GM12875 (cell line): Measurements from ENCODE around the gene CACNA1D.

Experiments
- H3K4me3 ChIP-seq: one replicate; pipeline ENCODE4 v1.5.1; 2011; ENCODE audit warnings: low read depth, low read length, control low read depth
- CTCF ChIP-seq: IDR thresholded peaks from 2 replicates; pipeline ENCODE4 v1.5.1; 2011; ENCODE audit warnings: low read depth, mild to moderate bottlenecking, control low read depth, inconsistent platforms, low read length, moderate library complexity, borderline replicate concordance; ENCODE audit not compliant: insufficient read depth

The CACNA1D gene

DNA sequence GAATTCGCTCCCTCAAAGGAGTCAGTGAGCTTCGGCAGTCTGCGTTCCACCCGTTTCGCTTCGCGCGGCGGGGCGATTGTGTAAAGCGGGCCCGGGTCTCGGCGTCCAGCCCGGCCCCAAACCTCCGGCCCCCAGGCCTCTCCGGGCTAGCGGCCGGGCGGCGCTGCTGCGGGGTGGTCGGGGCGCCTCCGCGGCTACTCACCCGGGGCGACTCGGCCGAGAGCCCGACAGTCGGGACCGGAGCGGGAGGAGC lies 351.4 kb downstream of the CACNA1D start:
- TF ChIP-seq CTCF = no peak
- H3K4me3 ChIP-seq = peak overlapping the region; percentile 66

DNA sequence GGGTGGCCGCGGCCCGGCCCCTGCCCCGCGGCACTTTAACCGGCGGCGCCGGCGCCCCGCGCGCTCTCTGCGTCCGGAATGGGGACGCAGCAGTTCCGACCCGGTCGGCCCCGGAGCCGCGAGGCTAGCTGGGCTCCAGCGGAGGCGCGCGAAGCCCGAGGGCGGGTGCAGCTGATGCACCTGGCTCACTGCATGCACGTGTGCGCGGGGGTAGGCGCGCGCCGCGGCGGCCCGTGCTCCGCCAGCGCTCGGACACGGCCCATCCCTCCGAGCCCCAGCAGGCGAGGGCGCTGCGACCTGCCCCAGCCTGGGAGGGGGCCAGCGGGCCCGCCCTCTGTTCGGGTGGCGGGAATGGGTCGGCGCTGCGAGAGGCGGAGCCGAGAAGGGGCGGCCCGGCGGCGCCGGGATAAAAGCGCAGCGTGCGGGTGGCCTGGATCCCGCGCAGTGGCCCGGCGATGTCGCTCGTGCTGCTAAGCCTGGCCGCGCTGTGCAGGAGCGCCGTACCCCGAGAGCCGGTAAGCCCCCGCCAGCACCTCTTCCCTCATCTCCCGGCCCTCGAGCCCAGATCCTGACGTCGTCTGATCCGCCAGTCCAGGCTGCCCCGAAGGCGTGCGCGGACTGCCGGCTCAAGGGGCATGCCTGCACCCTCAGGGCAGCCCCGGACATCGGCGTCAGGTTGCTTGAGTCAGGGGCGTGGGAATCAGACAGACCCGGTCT lies 351.9 kb downstream of the CACNA1D start, which contains the start of the genes CHDH and IL17RB:
Gene CHDH (minus strand): TSS at position 286 of the 717 bp plus-strand sequence. CDS start 22,411 bp downstream, outside the sequence.
Gene IL17RB (plus strand): TSS at position 435 of the 717 bp plus-strand sequence. CDS start 21 bp downstream, at position 456.
- TF ChIP-seq CTCF = no peak
- H3K4me3 ChIP-seq = peak within 1 kb of the TSS; percentile 66

GRCh38 chr3:53846851-53847155 lies 352.4 kb downstream of the CACNA1D start:
- TF ChIP-seq CTCF = no peak
- peak overlapping the region; percentile 66 for H3K4me3 ChIP-seq

DNA sequence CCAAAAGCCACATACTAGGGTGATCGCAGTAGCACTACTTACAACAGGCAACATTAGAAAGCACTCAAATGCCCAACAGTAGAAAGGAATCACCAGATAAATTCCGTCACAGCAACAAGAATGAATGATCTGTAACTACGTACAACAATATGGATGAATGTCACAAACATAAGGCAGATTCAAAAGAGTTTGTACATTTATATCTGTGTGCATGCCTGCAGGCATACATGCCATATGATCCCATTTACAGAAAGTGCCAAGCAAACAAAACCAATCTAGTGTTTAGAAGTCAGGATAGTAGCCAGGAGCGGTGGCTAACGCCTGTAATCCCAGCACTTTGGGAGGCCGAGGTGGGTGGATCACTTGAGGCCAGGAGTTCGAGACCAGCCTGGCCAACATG lies 355.5 kb downstream of the CACNA1D start:
- TF ChIP-seq CTCF = no peak
- H3K4me3 ChIP-seq = no peak overlapping the region

GRCh38 chr3:53850895-53851294 lies 356.5 kb downstream of the CACNA1D start:
- no peak overlapping the region for H3K4me3 ChIP-seq
- TF ChIP-seq CTCF = no peak

DNA sequence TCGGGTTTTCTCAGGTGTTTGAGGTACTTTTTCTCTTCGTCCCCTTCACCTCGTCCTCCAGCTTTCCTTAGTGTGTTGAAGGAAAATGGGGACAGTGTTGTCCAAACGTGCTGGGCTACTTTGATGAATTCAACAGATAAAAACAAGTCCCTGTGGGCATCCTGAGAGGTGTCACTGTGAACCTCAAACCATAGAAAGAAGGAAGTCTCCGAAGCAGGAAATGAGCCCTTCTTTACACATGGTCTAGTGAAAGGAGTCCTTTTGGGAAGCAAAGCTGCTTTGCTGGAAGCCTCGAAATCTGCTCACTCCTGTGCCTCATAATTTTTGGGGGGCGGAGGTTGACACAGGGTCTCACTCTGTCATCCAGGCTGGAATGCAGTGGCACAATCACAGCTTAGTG lies 362.6 kb downstream of the CACNA1D start:
- no peak overlapping the region for H3K4me3 ChIP-seq
- TF ChIP-seq CTCF = no peak

DNA sequence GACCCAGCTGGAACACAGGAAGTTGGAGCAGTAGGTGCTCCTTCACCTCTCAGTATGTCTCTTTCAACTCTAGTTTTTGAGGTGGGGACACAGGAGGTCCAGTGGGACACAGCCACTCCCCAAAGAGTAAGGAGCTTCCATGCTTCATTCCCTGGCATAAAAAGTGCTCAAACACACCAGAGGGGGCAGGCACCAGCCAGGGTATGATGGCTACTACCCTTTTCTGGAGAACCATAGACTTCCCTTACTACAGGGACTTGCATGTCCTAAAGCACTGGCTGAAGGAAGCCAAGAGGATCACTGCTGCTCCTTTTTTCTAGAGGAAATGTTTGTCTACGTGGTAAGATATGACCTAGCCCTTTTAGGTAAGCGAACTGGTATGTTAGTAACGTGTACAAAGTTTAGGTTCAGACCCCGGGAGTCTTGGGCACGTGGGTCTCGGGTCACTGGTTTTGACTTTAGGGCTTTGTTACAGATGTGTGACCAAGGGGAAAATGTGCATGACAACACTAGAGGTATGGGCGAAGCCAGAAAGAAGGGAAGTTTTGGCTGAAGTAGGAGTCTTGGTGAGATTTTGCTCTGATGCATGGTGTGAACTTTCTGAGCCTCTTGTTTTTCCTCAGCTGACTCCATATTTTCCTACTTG lies 363.8 kb downstream of the CACNA1D start:
- H3K4me3 ChIP-seq = no peak overlapping the region
- TF ChIP-seq CTCF = no peak
